GM19043 (cell line): ENCODE measurements around the gene FHAD1.
"Not testable (repeated sequence)": the region's sequence is repeated elsewhere in the genome, so short reads cannot be mapped to it uniquely, and the experiment has no call there.

Experiments
- ATAC-seq: cut with Tn5 transposase; IDR thresholded peaks from one replicate; pipeline ENCODE4 v1.9.1; 2021; ENCODE audit warnings: low read depth; ENCODE audit not compliant: unreplicated experiment

Gene FHAD1

GRCh38 chr1:15388201-15388880 is 141.3 kb downstream of the FHAD1 start:
- no peak for ATAC-seq

- not testable (repeated sequence) for ATAC-seq
Observed at GRCh38 chr1:15389828-15390227, 142.8 kb downstream of the FHAD1 start.

- no peak for ATAC-seq
Observed at GRCh38 chr1:15390667-15391066, 143.6 kb downstream of the FHAD1 start.

GRCh38 chr1:15391366-15391765 is 144.3 kb downstream of the FHAD1 start:
- ATAC-seq = no peak

- ATAC-seq = no peak
Observed at GRCh38 chr1:15393475-15394257, 146.6 kb downstream of the FHAD1 start.

GRCh38 chr1:15394258-15394690 is 147.3 kb downstream of the FHAD1 start:
- ATAC-seq = no peak

GRCh38 chr1:15397236-15397635 is 150.2 kb downstream of the FHAD1 start:
- ATAC-seq = no peak

GRCh38 chr1:15399710-15400109 is 152.7 kb downstream of the FHAD1 start:
- ATAC-seq = no peak

- no peak for ATAC-seq
Observed at GRCh38 chr1:15400627-15401026, 153.6 kb downstream of the FHAD1 start.

- no peak for ATAC-seq
Observed at GRCh38 chr1:15401391-15402055, 154.5 kb downstream of the FHAD1 start.

- ATAC-seq = no peak
Observed at GRCh38 chr1:15402809-15403450, 155.9 kb downstream of the FHAD1 start.

GRCh38 chr1:15403962-15404580 is 157.0 kb downstream of the FHAD1 start:
- no peak for ATAC-seq

- no peak for ATAC-seq
Observed at GRCh38 chr1:15405106-15405850, 158.3 kb downstream of the FHAD1 start.

GRCh38 chr1:15406614-15407559 is 159.9 kb downstream of the FHAD1 start:
- no peak for ATAC-seq

- no peak for ATAC-seq
Observed at GRCh38 chr1:15407580-15407979, 160.6 kb downstream of the FHAD1 start.

- no peak for ATAC-seq
Observed at GRCh38 chr1:15408890-15409387, 161.9 kb downstream of the FHAD1 start.

GRCh38 chr1:15409388-15410222 is 162.6 kb downstream of the FHAD1 start, which contains the start of gene EFHD2:
Gene EFHD2, plus strand, starts transcription at chr1:15409888. Its CDS starts 84 bp downstream, at chr1:15409972.
- ATAC-seq = peak; percentile 73
